Activated T-helper 2 cell treated with anti-CD3 and anti-CD28 coated beads, Interferon-gamma antibody, Interleukin-2, Interleukin-4, amounts not matched to agents 10 μg/mL and 5 μg/mL and 100 μg/mL, durations not matched to agents 14 hours and 24 hours and 36 hours (primary cell): ENCODE data around the gene DCLRE1B. TPM values are rescaled to one million over a fixed set of nuclear protein-coding genes. Genes with fewer than 3 reads are reported as not detected.

ENCODE experiments used
- DNase-seq: peaks from one replicate; pipeline ENCODE4 v3.0.0; 2021; ENCODE audit warnings: low spot score
- H3K27ac Mint-ChIP-seq: one replicate; pipeline ENCODE4 v1.8.0; 2021; ENCODE audit warnings: mixed read lengths
- H3K27me3 Mint-ChIP-seq: one replicate; pipeline ENCODE4 v1.8.0; 2021; ENCODE audit warnings: low read depth, mixed read lengths
- H3K36me3 Mint-ChIP-seq: one replicate; pipeline ENCODE4 v1.8.0; 2021; ENCODE audit warnings: low read depth, mixed read lengths
- H3K4me1 Mint-ChIP-seq: one replicate; pipeline ENCODE4 v1.8.0; 2021; ENCODE audit warnings: low read depth, mixed read lengths
- H3K4me3 Mint-ChIP-seq: one replicate; pipeline ENCODE4 v1.8.0; 2021; ENCODE audit warnings: low read depth, mild to moderate bottlenecking, moderate library complexity, mixed read lengths
- H3K9me3 Mint-ChIP-seq: one replicate; pipeline ENCODE4 v1.8.0; 2021; ENCODE audit warnings: mixed read lengths
- intact Hi-C: fragments of 100-400 bp; cut with micrococcal nuclease; formaldehyde crosslinking; loops from one replicate; pipeline ENCODE4 v1.15.1; 2023
- total RNA-seq: library from RNA; stranded (reverse); gene quantifications from 2 replicates; pipeline ENCODE4 v1.2.3, GENCODE V29; 2022

DCLRE1B gene
- total RNA-seq, 1 donor from 2014 or later, result 20.8 TPM

- intact Hi-C loops, result no loop called here
- Mint-ChIP-seq H3K36me3 (peaks cover 18% of the 10 kb centered on the region), H3K27me3 (no peaks in the 10 kb centered on the region), H3K4me3 (no peak overlapping the region), H3K4me1 (peaks cover 11% of the 10 kb centered on the region), H3K9me3 (no peaks in the 10 kb centered on the region), H3K27ac (no peak overlapping the region)
- DNase-seq, result no peak
These were observed 11.8 kb downstream of the DCLRE1B start for GRCh38 chr1:113916974-113917373.

GRCh38 chr1:113917400-113918082 is 12.4 kb downstream of the DCLRE1B start:
- intact Hi-C loops, result no loop called here
- Mint-ChIP-seq H3K4me3 (no peak overlapping the region), H3K4me1 (peaks cover 11% of the 10 kb centered on the region), H3K27me3 (peaks cover under 1% of the 10 kb centered on the region), H3K9me3 (no peaks in the 10 kb centered on the region), H3K36me3 (peaks cover 16% of the 10 kb centered on the region), H3K27ac (no peak overlapping the region)
- DNase-seq, result no peak

- Mint-ChIP-seq H3K4me3 (no peak overlapping the region), H3K27ac (no peak overlapping the region), H3K9me3 (no peaks in the 10 kb centered on the region), H3K36me3 (peaks cover 10% of the 10 kb centered on the region), H3K27me3 (peaks cover 4% of the 10 kb centered on the region), H3K4me1 (peaks cover 7% of the 10 kb centered on the region)
- intact Hi-C loops, result no loop called here
- no peak for DNase-seq
These were observed 13.1 kb downstream of the DCLRE1B start for GRCh38 chr1:113918243-113918642.

GRCh38 chr1:113922957-113923356 is 17.8 kb downstream of the DCLRE1B start:
- H3K27ac Mint-ChIP-seq, result no peak overlapping the region
- intact Hi-C loops, result no loop called here
- peaks cover 8% of the 10 kb centered on the region for H3K27me3 Mint-ChIP-seq
- H3K9me3 Mint-ChIP-seq, result no peaks in the 10 kb centered on the region
- DNase-seq, result no peak
- H3K4me1 Mint-ChIP-seq, result peaks cover 8% of the 10 kb centered on the region
- H3K36me3 Mint-ChIP-seq, result no peaks in the 10 kb centered on the region
- no peak overlapping the region for H3K4me3 Mint-ChIP-seq

GRCh38 chr1:113924473-113924872 is 19.3 kb downstream of the DCLRE1B start:
- intact Hi-C loops, result no loop called here
- peaks cover 12% of the 10 kb centered on the region for H3K4me1 Mint-ChIP-seq
- H3K4me3 Mint-ChIP-seq, result no peak overlapping the region

GRCh38 chr1:113928187-113928930 is 23.2 kb downstream of the DCLRE1B start:
- DNase-seq, result no peak
- Mint-ChIP-seq H3K9me3 (no peaks in the 10 kb centered on the region), H3K27me3 (peaks cover 3% of the 10 kb centered on the region), H3K4me3 (peak overlapping the region; percentile 97), H3K36me3 (peaks cover 12% of the 10 kb centered on the region), H3K27ac (peak overlapping the region; percentile 100), H3K4me1 (peaks cover 39% of the 10 kb centered on the region)
- intact Hi-C loops, result loop anchor here (2.0 to 5.0 kb wide), 2 partner anchors 91 to 972 kb away; partner anchors contain the start of gene SLC16A1

More at GRCh38 chr1:113924473-113924872, 19.3 kb downstream of the DCLRE1B start:
- DNase-seq, result no peak
- Mint-ChIP-seq H3K27me3 (peaks cover 8% of the 10 kb centered on the region), H3K9me3 (no peaks in the 10 kb centered on the region), H3K27ac (no peak overlapping the region), H3K36me3 (no peaks in the 10 kb centered on the region)

GRCh38 chr1:113928941-113929749 is 24.0 kb downstream of the DCLRE1B start, which contains the start of gene HIPK1:
TSS of gene HIPK1 (plus strand) at chr1:113929324.
- Mint-ChIP-seq H3K27me3 (peaks cover 1% of the 10 kb centered on the region), H3K27ac (peak within 1 kb of the TSS; percentile 100), H3K9me3 (no peaks in the 10 kb centered on the region), H3K4me3 (peak within 1 kb of the TSS; percentile 97), H3K36me3 (peaks cover 20% of the 10 kb centered on the region), H3K4me1 (peaks cover 46% of the 10 kb centered on the region)
- intact Hi-C loops, result loop anchor here (1.0 to 5.0 kb wide), 3 partner anchors 24 to 972 kb away; partner anchors contain the start of genes DCLRE1B and SLC16A1
- peak; percentile 90 for DNase-seq

- Mint-ChIP-seq H3K27ac (peak overlapping the region; percentile 99), H3K27me3 (no peaks in the 10 kb centered on the region), H3K4me1 (peaks cover 50% of the 10 kb centered on the region), H3K4me3 (peak overlapping the region; percentile 97), H3K9me3 (no peaks in the 10 kb centered on the region), H3K36me3 (peaks cover 24% of the 10 kb centered on the region)
- intact Hi-C loops, result loop anchor here (1.0 to 5.0 kb wide), 10 partner anchors 25 to 973 kb away; partner anchors contain the start of genes DCLRE1B, OLFML3, PHTF1 and RSBN1
- peak; percentile 62 for DNase-seq
These were observed 24.8 kb downstream of the DCLRE1B start for GRCh38 chr1:113929750-113930498.

- Mint-ChIP-seq H3K9me3 (no peaks in the 10 kb centered on the region), H3K36me3 (peaks cover 30% of the 10 kb centered on the region), H3K27me3 (no peaks in the 10 kb centered on the region), H3K27ac (peak overlapping the region; percentile 99), H3K4me1 (peaks cover 57% of the 10 kb centered on the region), H3K4me3 (peak overlapping the region; percentile 97)
- DNase-seq, result peak; percentile 67
- intact Hi-C loops, result loop anchor here (1.0 to 5.0 kb wide), 8 partner anchors 10 to 828 kb away; partner anchors contain the start of genes OLFML3, PHTF1, RSBN1 and TRIM33
These were observed 25.5 kb downstream of the DCLRE1B start for GRCh38 chr1:113930499-113931161.

GRCh38 chr1:113931451-113931851 is 26.3 kb downstream of the DCLRE1B start:
- DNase-seq, result no peak
- Mint-ChIP-seq H3K27ac (peak overlapping the region; percentile 99), H3K9me3 (no peaks in the 10 kb centered on the region), H3K4me3 (peak overlapping the region; percentile 97), H3K27me3 (no peaks in the 10 kb centered on the region), H3K4me1 (peaks cover 61% of the 10 kb centered on the region), H3K36me3 (peaks cover 35% of the 10 kb centered on the region)
- intact Hi-C loops, result loop anchor here (1.0 to 5.0 kb wide), 6 partner anchors 9 to 827 kb away; partner anchors contain the start of genes OLFML3, PHTF1 and TRIM33

- H3K4me1 Mint-ChIP-seq, result peaks cover 73% of the 10 kb centered on the region
- peak overlapping the region; percentile 75 for H3K27ac Mint-ChIP-seq
- no peaks in the 10 kb centered on the region for H3K27me3 Mint-ChIP-seq
- H3K4me3 Mint-ChIP-seq, result peak overlapping the region; percentile 97
- intact Hi-C loops, result loop anchor here (5.0 kb wide), 2 partner anchors 43 to 177 kb away; partner anchors contain the start of genes OLFML3 and PHTF1
- H3K36me3 Mint-ChIP-seq, result peaks cover 47% of the 10 kb centered on the region
- H3K9me3 Mint-ChIP-seq, result no peaks in the 10 kb centered on the region
- no peak for DNase-seq
These were observed 28.9 kb downstream of the DCLRE1B start for GRCh38 chr1:113934006-113934405.
